Lower lobe of right lung (tissue), 2 donors: ENCODE data around the gene PLD5. TPM values are rescaled to one million over a fixed set of nuclear protein-coding genes. Genes with fewer than 3 reads are reported as not detected.

Experiments used
- ATAC-seq, 2 donors: fragments of 200-7000 bp; cut with Tn5 transposase; one replicate each; pipeline ENCODE4 v1.9.1; 2020 to 2022; ENCODE audit warnings: mild to moderate bottlenecking in 2 of 2, moderate library complexity in 2 of 2
- DNase-seq: peaks from one replicate; pipeline ENCODE4 v3.0.0-alpha.2; 2020
- H3K27ac ChIP-seq: fragments of 200-600 bp; one replicate; pipeline ENCODE4 v1.8.0; 2022
- H3K27me3 ChIP-seq: fragments of 200-600 bp; one replicate; pipeline ENCODE4 v1.8.0; 2022; ENCODE audit warnings: low read depth
- H3K36me3 ChIP-seq: fragments of 200-600 bp; one replicate; pipeline ENCODE4 v1.8.0; 2022; ENCODE audit warnings: mild to moderate bottlenecking
- H3K4me1 ChIP-seq: fragments of 200-600 bp; one replicate; pipeline ENCODE4 v1.8.0; 2022
- H3K4me3 ChIP-seq: fragments of 200-600 bp; one replicate; pipeline ENCODE4 v1.8.0; 2022; ENCODE audit warnings: mild to moderate bottlenecking
- H3K9me3 ChIP-seq: fragments of 200-600 bp; one replicate; pipeline ENCODE4 v1.8.0; 2022
- CTCF ChIP-seq: fragments of 200-600 bp; IDR thresholded peaks from one replicate; pipeline ENCODE4 v1.8.0; 2022; ENCODE audit warnings: antibody characterized with exemption, mild to moderate bottlenecking
- intact Hi-C: fragments of 100-400 bp; cut with DNase I; formaldehyde crosslinking; loops from one replicate; pipeline ENCODE4 v1.11.0; 2022
- total RNA-seq: library from RNA; stranded (reverse); fragmentation: NEBNext Ultra II Directional; extraction: Animal tissue kit (Norgen Biotek cat#: 25700); gene quantifications from one replicate; pipeline ENCODE4 v1.2.1, GENCODE V29; 2021
- donor health status: DM: no; HTN: yes; CAD: no; lungs with severe emphysema.

Gene PLD5
- total RNA-seq, 1 donor from 2014 or later, result 0.21 TPM

- TF ChIP-seq CTCF, result no peak
- intact Hi-C loops, result no loop called here
- no peak for ATAC-seq
These were observed 92.7 kb downstream of the PLD5 start for GRCh38 chr1:242431786-242432185.

GRCh38 chr1:242430956-242431355, 93.5 kb downstream of the PLD5 start:
- no peak overlapping the region for H3K4me3 ChIP-seq
- no peaks in the 10 kb centered on the region for H3K36me3 ChIP-seq
- ATAC-seq, result no peak
- intact Hi-C loops, result no loop called here
- no peaks in the 10 kb centered on the region for H3K4me1 ChIP-seq
- H3K9me3 ChIP-seq, result peaks cover 2% of the 10 kb centered on the region
- H3K27me3 ChIP-seq, result no peaks in the 10 kb centered on the region
- no peak for DNase-seq
- H3K27ac ChIP-seq, result no peak overlapping the region
- no peak for TF ChIP-seq CTCF

More at GRCh38 chr1:242431786-242432185, 92.7 kb downstream of the PLD5 start:
- Histone ChIP-seq H3K4me3 (no peak overlapping the region), H3K36me3 (no peaks in the 10 kb centered on the region), H3K27me3 (no peaks in the 10 kb centered on the region), H3K27ac (no peak overlapping the region), H3K4me1 (no peaks in the 10 kb centered on the region), H3K9me3 (peaks cover 2% of the 10 kb centered on the region)
- no peak for DNase-seq

- Histone ChIP-seq H3K4me1 (no peaks in the 10 kb centered on the region), H3K27me3 (no peaks in the 10 kb centered on the region), H3K27ac (no peak overlapping the region), H3K36me3 (no peaks in the 10 kb centered on the region), H3K9me3 (peaks cover 2% of the 10 kb centered on the region), H3K4me3 (no peak overlapping the region)
- intact Hi-C loops, result no loop called here
- ATAC-seq (no peak), DNase-seq (no peak)
- TF ChIP-seq CTCF, result no peak
These were observed 95.9 kb downstream of the PLD5 start for GRCh38 chr1:242428399-242429190.

- H3K9me3 ChIP-seq, result peaks cover 2% of the 10 kb centered on the region
- ATAC-seq (no peak), DNase-seq (no peak)
- H3K4me1 ChIP-seq, result no peaks in the 10 kb centered on the region
- no peak for TF ChIP-seq CTCF
- no peak overlapping the region for H3K4me3 ChIP-seq
- no peaks in the 10 kb centered on the region for H3K27me3 ChIP-seq
- H3K27ac ChIP-seq, result no peak overlapping the region
- H3K36me3 ChIP-seq, result no peaks in the 10 kb centered on the region
- intact Hi-C loops, result no loop called here
These were observed 97.0 kb downstream of the PLD5 start for GRCh38 chr1:242427519-242427918.

GRCh38 chr1:242426271-242426905, 98.1 kb downstream of the PLD5 start:
- no peak for TF ChIP-seq CTCF
- intact Hi-C loops, result no loop called here
- Histone ChIP-seq H3K4me3 (no peak overlapping the region), H3K27me3 (no peaks in the 10 kb centered on the region), H3K36me3 (no peaks in the 10 kb centered on the region), H3K9me3 (peaks cover 2% of the 10 kb centered on the region), H3K27ac (no peak overlapping the region), H3K4me1 (no peaks in the 10 kb centered on the region)
- no peak for ATAC-seq
- no peak for DNase-seq
